ENCODE measurements around the gene LGMN. TPM values are rescaled to one million over a fixed set of nuclear protein-coding genes. Genes with fewer than 3 reads are reported as not detected.

Gene LGMN
- total RNA-seq, 1 experiment from 2014 or later: 37.2 TPM

GRCh38 chr14:92731622-92732115 is 16.8 kb downstream of the LGMN start:
- Histone ChIP-seq H3K36me3 (ENCODE audit: control insufficient read depth, insufficient read depth, low read length) (no peaks in the 10 kb centered on the region), H3K27me3 (ENCODE audit: control insufficient read depth, insufficient read depth, low read length) (no peaks in the 10 kb centered on the region), H3K27ac (ENCODE audit: low read length) (no peak overlapping the region), H3K4me3 (ENCODE audit: low read depth in 2 of 2, low read length in 2 of 2) (no peak overlapping the region), H3K4me1 (ENCODE audit: control insufficient read depth, insufficient read depth, low read length) (no peaks in the 10 kb centered on the region), H3K9me3 (ENCODE audit: control insufficient read depth, insufficient read depth, low read depth, low read length) (no peaks in the 10 kb centered on the region)
- TF ChIP-seq CTCF (IDR thresholded peaks at IDR 0.05) (no peak), SIN3A (IDR thresholded peaks at IDR 0.05; ENCODE audit: borderline replicate concordance, insufficient read depth, low read depth, low read length) (no peak), TCF7L2 (IDR thresholded peaks at IDR 0.05; ENCODE audit: low read depth, low read length) (no peak), POLR2AphosphoS5 (IDR thresholded peaks at IDR 0.05; ENCODE audit: low read depth, low read length) (no peak), REST (IDR thresholded peaks at IDR 0.05; ENCODE audit: insufficient read depth in 1 of 2, low read depth in 2 of 2, low read length in 1 of 2) (no peak)
- ChIA-PET CTCF (no interaction called here), POLR2A (no interaction called here)
- ATAC-seq (no peak), DNase-seq (ENCODE audit: low read depth, low spot score) (no peak)
- intact Hi-C loops (cut with micrococcal nuclease; ENCODE audit: unreplicated experiment): no loop called here
- in situ Hi-C loops (cut with HindIII; ENCODE audit: low pct_unique_long_range_greater_than_20kb, low sequenced_read_pairs): no loop called here
- no TSS peak for BruUV-seq (replicated peaks)

GRCh38 chr14:92729634-92730358 is 18.6 kb downstream of the LGMN start:
- Histone ChIP-seq H3K4me3 (ENCODE audit: low read depth in 2 of 2, low read length in 2 of 2) (no peak overlapping the region), H3K36me3 (ENCODE audit: control insufficient read depth, insufficient read depth, low read length) (no peaks in the 10 kb centered on the region), H3K4me1 (ENCODE audit: control insufficient read depth, insufficient read depth, low read length) (no peaks in the 10 kb centered on the region), H3K27ac (ENCODE audit: low read length) (no peak overlapping the region), H3K27me3 (ENCODE audit: control insufficient read depth, insufficient read depth, low read length) (no peaks in the 10 kb centered on the region), H3K9me3 (ENCODE audit: control insufficient read depth, insufficient read depth, low read depth, low read length) (no peaks in the 10 kb centered on the region)
- BruUV-seq (replicated peaks): no TSS peak
- intact Hi-C loops (cut with micrococcal nuclease; ENCODE audit: unreplicated experiment) (no loop called here), in situ Hi-C loops (cut with HindIII; ENCODE audit: low pct_unique_long_range_greater_than_20kb, low sequenced_read_pairs) (no loop called here)
- ATAC-seq (no peak), DNase-seq (ENCODE audit: low read depth, low spot score) (no peak)
- no peak for TF ChIP-seq CTCF (IDR thresholded peaks at IDR 0.05)
- no peak for TF ChIP-seq REST (IDR thresholded peaks at IDR 0.05; ENCODE audit: insufficient read depth in 1 of 2, low read depth in 2 of 2, low read length in 1 of 2)
- no peak for TF ChIP-seq POLR2AphosphoS5 (IDR thresholded peaks at IDR 0.05; ENCODE audit: low read depth, low read length)
- no peak for TF ChIP-seq SIN3A (IDR thresholded peaks at IDR 0.05; ENCODE audit: borderline replicate concordance, insufficient read depth, low read depth, low read length)
- TF ChIP-seq TCF7L2 (IDR thresholded peaks at IDR 0.05; ENCODE audit: low read depth, low read length): no peak
- CTCF ChIA-PET: no interaction called here
- POLR2A ChIA-PET: no interaction called here

Measured in Panc1 (cell line).